ENCODE measurements around the gene FIG4. TPM values are rescaled to one million over a fixed set of nuclear protein-coding genes. Genes with fewer than 3 reads are reported as not detected.
A peak's percentile ranks its signal among the peaks of the same experiment; 100 is the strongest.

The FIG4 gene
- total and polyA plus RNA-seq, 4 donors = 10.8 to 20.4 (median 15.5) TPM

- Histone ChIP-seq H3K9ac (ENCODE audit: insufficient read depth in 1 of 2, low read length in 2 of 2) (no peak overlapping the region), H3K4me3 (no peak overlapping the region), H3K27ac (ENCODE audit: low read depth in 1 of 2, low read length in 1 of 2) (no peak overlapping the region), H3K4me1 (ENCODE audit: control insufficient read depth in 5 of 5, insufficient read depth in 5 of 5, low read length in 5 of 5) (peaks cover 0 to 10% (median 0%) of the 10 kb centered on the region in 5 donors), H3K36me3 (ENCODE audit: control insufficient read depth in 4 of 4, insufficient read depth in 4 of 4, low read length in 4 of 4) (peaks cover 0 to 5% (median 0%) of the 10 kb centered on the region in 4 donors), H3K9me3 (ENCODE audit: control insufficient read depth in 4 of 4, insufficient read depth in 3 of 4, low read length in 3 of 4) (peaks cover 0 to 2% (median 0%) of the 10 kb centered on the region in 4 donors), H3K27me3 (ENCODE audit: control insufficient read depth in 3 of 3, insufficient read depth in 3 of 3, low read length in 2 of 3) (no peaks in the 10 kb centered on the region)
- no peak for ATAC-seq (ENCODE audit: insufficient read depth, low FRiP score)
- no peak for DNase-seq
- 97 to 99% methylated on average over 5 of the region's 5 CpGs for WGBS, 2 donors
- TF ChIP-seq CTCF (IDR thresholded peaks at IDR 0.05; ENCODE audit: control extremely low read depth, extremely low read depth) = no peak
Measured at GRCh38 chr6:109696355-109696754, 5.3 kb downstream of the FIG4 start.

- peaks cover 0 to 4% (median 0%) of the 10 kb centered on the region in 5 donors for H3K4me1 ChIP-seq (ENCODE audit: control insufficient read depth in 5 of 5, insufficient read depth in 5 of 5, low read length in 5 of 5)
- peak overlapping the region in 1 of 2 donors; percentile 39 for H3K27ac ChIP-seq (ENCODE audit: low read depth in 1 of 2, low read length in 1 of 2)
- H3K27me3 ChIP-seq (ENCODE audit: control insufficient read depth in 3 of 3, insufficient read depth in 3 of 3, low read length in 2 of 3) = no peaks in the 10 kb centered on the region
- DNase-seq (no peak), ATAC-seq (ENCODE audit: insufficient read depth, low FRiP score) (no peak)
- H3K36me3 ChIP-seq (ENCODE audit: control insufficient read depth in 4 of 4, insufficient read depth in 4 of 4, low read length in 4 of 4) = peaks cover 0 to 4% (median 0%) of the 10 kb centered on the region in 4 donors
- H3K9ac ChIP-seq (ENCODE audit: insufficient read depth in 1 of 2, low read length in 2 of 2) = no peak overlapping the region
- no peak overlapping the region for H3K4me3 ChIP-seq
- peaks cover 0 to under 1% (median 0%) of the 10 kb centered on the region in 4 donors for H3K9me3 ChIP-seq (ENCODE audit: control insufficient read depth in 4 of 4, insufficient read depth in 3 of 4, low read length in 3 of 4)
- TF ChIP-seq CTCF (IDR thresholded peaks at IDR 0.05; ENCODE audit: control extremely low read depth, extremely low read depth) = no peak
- WGBS, 2 donors = 55 to 77% methylated on average over 4 of the region's 4 CpGs
Measured at GRCh38 chr6:109701221-109701620, 10.1 kb downstream of the FIG4 start.

GRCh38 chr6:109701774-109702173, 10.7 kb downstream of the FIG4 start:
- ATAC-seq (ENCODE audit: insufficient read depth, low FRiP score) (no peak), DNase-seq (no peak)
- Histone ChIP-seq H3K4me1 (ENCODE audit: control insufficient read depth in 5 of 5, insufficient read depth in 5 of 5, low read length in 5 of 5) (peaks cover 0 to 4% (median 0%) of the 10 kb centered on the region in 5 donors), H3K9ac (ENCODE audit: insufficient read depth in 1 of 2, low read length in 2 of 2) (no peak overlapping the region), H3K36me3 (ENCODE audit: control insufficient read depth in 4 of 4, insufficient read depth in 4 of 4, low read length in 4 of 4) (no peaks in the 10 kb centered on the region), H3K4me3 (no peak overlapping the region), H3K9me3 (ENCODE audit: control insufficient read depth in 4 of 4, insufficient read depth in 3 of 4, low read length in 3 of 4) (no peaks in the 10 kb centered on the region), H3K27me3 (ENCODE audit: control insufficient read depth in 3 of 3, insufficient read depth in 3 of 3, low read length in 2 of 3) (no peaks in the 10 kb centered on the region), H3K27ac (ENCODE audit: low read depth in 1 of 2, low read length in 1 of 2) (no peak overlapping the region)
- no peak for TF ChIP-seq CTCF (IDR thresholded peaks at IDR 0.05; ENCODE audit: control extremely low read depth, extremely low read depth)
- 46 to 70% methylated on average over 2 of the region's 2 CpGs for WGBS, 2 donors

GRCh38 chr6:109702791-109703190, 11.7 kb downstream of the FIG4 start:
- TF ChIP-seq CTCF (IDR thresholded peaks at IDR 0.05; ENCODE audit: control extremely low read depth, extremely low read depth) = no peak
- H3K4me1 ChIP-seq (ENCODE audit: control insufficient read depth in 5 of 5, insufficient read depth in 5 of 5, low read length in 5 of 5) = peaks cover 0 to 4% (median 0%) of the 10 kb centered on the region in 5 donors
- H3K9me3 ChIP-seq (ENCODE audit: control insufficient read depth in 4 of 4, insufficient read depth in 3 of 4, low read length in 3 of 4) = no peaks in the 10 kb centered on the region
- ATAC-seq (ENCODE audit: insufficient read depth, low FRiP score) (no peak), DNase-seq (no peak)
- H3K27ac ChIP-seq (ENCODE audit: low read depth in 1 of 2, low read length in 1 of 2) = no peak overlapping the region
- no peak overlapping the region for H3K9ac ChIP-seq (ENCODE audit: insufficient read depth in 1 of 2, low read length in 2 of 2)
- H3K4me3 ChIP-seq = no peak overlapping the region
- no peaks in the 10 kb centered on the region for H3K36me3 ChIP-seq (ENCODE audit: control insufficient read depth in 4 of 4, insufficient read depth in 4 of 4, low read length in 4 of 4)
- 32 to 48% methylated on average over 4 of the region's 4 CpGs for WGBS, 2 donors
- H3K27me3 ChIP-seq (ENCODE audit: control insufficient read depth in 3 of 3, insufficient read depth in 3 of 3, low read length in 2 of 3) = no peaks in the 10 kb centered on the region

Measured in lung (tissue), 12 donors.